GM12878 (cell line): ENCODE measurements around the gene TTC31. TPM values are rescaled to one million over a fixed set of nuclear protein-coding genes. Genes with fewer than 3 reads are reported as not detected.
A peak's percentile ranks its signal among the peaks of the same experiment; 100 is the strongest.

Experiments used
- ATAC-seq: fragments of 200-7000 bp; cut with Tn5 transposase; 3 replicates; pipeline ENCODE4 v1.9.1; 2020; ENCODE audit warnings: mild to moderate bottlenecking, moderate library complexity
- BruUV-seq: library from RNA; stranded (reverse); fragments of 400-500 nt; replicated peaks from 2 replicates; lab custom pipeline; 2021; lab: Mats Ljungman, UMichigan
- CTCF ChIA-PET: fragments of 300-600 bp; sonication (Branson Sonifier 250); formaldehyde crosslinking; extraction: SDS; loops from one replicate; lab custom pipeline; 2021; ENCODE audit warnings: inconsistent platforms; lab: Yijun Ruan, JAX
- POLR2A ChIA-PET: fragments of 350-600 bp; formaldehyde crosslinking; extraction: SDS; loops from one replicate; lab custom pipeline; 2021; ENCODE audit warnings: inconsistent platforms; lab: Charles Lee
- RAD21 ChIA-PET: fragments of 300-600 bp; sonication (Branson Sonifier 250); formaldehyde crosslinking; loops from one replicate; lab custom pipeline; 2023; ENCODE audit warnings: antibody characterized with exemption; ENCODE audit not compliant: unreplicated experiment; lab: Charles Lee
- SMC1A ChIA-PET: fragments of 300-600 bp; sonication (Branson Sonifier 250); formaldehyde crosslinking; loops from one replicate; lab custom pipeline; 2023; ENCODE audit not compliant: unreplicated experiment, uncharacterized antibody; lab: Charles Lee
- DNase-seq: peaks from one replicate; pipeline ENCODE4 v3.0.0-alpha.2; 2011; ENCODE audit warnings: low read depth, low spot score
- FAIRE-seq: peaks from 3 replicates; lab custom pipeline; 2011; peaks lifted over from hg19 to GRCh38; lab: Jason Lieb, UNC
- H2AFZ ChIP-seq: 2 replicates; pipeline ENCODE4 v1.6.0; 2011; ENCODE audit warnings: low read depth, low read length, control low read depth; ENCODE audit not compliant: control insufficient read depth
- H3K27ac ChIP-seq: 2 replicates; pipeline ENCODE4 v1.5.1; 2011; ENCODE audit warnings: control low read depth; ENCODE audit not compliant: control insufficient read depth, insufficient read depth
- H3K27me3 ChIP-seq, 2 experiments: replicated peaks in 1 of 2; 2 replicates each; pipeline versions ENCODE4 v1.6.0 to v1.6.1; 2011; ENCODE audit warnings: low read length in 1 of 2; ENCODE audit not compliant: control insufficient read depth in 2 of 2, insufficient read depth in 2 of 2
- H3K36me3 ChIP-seq, 2 experiments: 2 replicates each; pipeline ENCODE4 v1.5.1; 2011; ENCODE audit warnings: low read length in 1 of 2; ENCODE audit not compliant: control insufficient read depth in 2 of 2, insufficient read depth in 2 of 2
- H3K4me1 ChIP-seq: 2 replicates; pipeline ENCODE4 v1.6.1; 2011; ENCODE audit warnings: mild to moderate bottlenecking, low read length, moderate library complexity, mixed read lengths; ENCODE audit not compliant: control insufficient read depth, insufficient read depth
- H3K4me2 ChIP-seq: 2 replicates; pipeline ENCODE4 v1.6.0; 2011; ENCODE audit warnings: control low read depth; ENCODE audit not compliant: control insufficient read depth, insufficient read depth
- H3K4me3 ChIP-seq: fragments of 200-600 bp; sonication (generic); 2 replicates; pipeline ENCODE4 v1.5.1; 2016
- H3K79me2 ChIP-seq: 2 replicates; pipeline ENCODE4 v1.6.0; 2011; ENCODE audit warnings: low read length; ENCODE audit not compliant: control insufficient read depth, insufficient read depth
- H3K9ac ChIP-seq: 2 replicates; pipeline ENCODE4 v1.8.0; 2011; ENCODE audit warnings: low read length, control low read depth, mixed read lengths; ENCODE audit not compliant: control insufficient read depth, insufficient read depth
- H3K9me3 ChIP-seq: replicated peaks from 3 replicates; pipeline ENCODE4 v1.5.1; 2011; ENCODE audit warnings: mild to moderate bottlenecking, low read length; ENCODE audit not compliant: control insufficient read depth, insufficient read depth
- H4K20me1 ChIP-seq: 2 replicates; pipeline ENCODE4 v1.6.0; 2011; ENCODE audit not compliant: control insufficient read depth, insufficient read depth
- BCL11A ChIP-seq: IDR thresholded peaks from 2 replicates; pipeline ENCODE4 v1.6.1; 2011; ENCODE audit warnings: low read depth, low read length
- CUX1 ChIP-seq: IDR thresholded peaks from 2 replicates; pipeline ENCODE4 v1.6.1; 2012; ENCODE audit warnings: improper control_type of control experiment, low read depth, low read length; ENCODE audit not compliant: insufficient replicate concordance
- EED ChIP-seq: sonication (generic); IDR thresholded peaks from 2 replicates; pipeline ENCODE4 v1.6.1; 2016; ENCODE audit warnings: antibody characterized with exemption, low read depth
- IKZF1 ChIP-seq: fragments of 450-650 bp; conservative IDR thresholded peaks from 2 replicates; pipeline ENCODE4 v1.6.1; 2017; ENCODE audit warnings: antibody characterized with exemption, mild to moderate bottlenecking
- IKZF2 ChIP-seq, 2 experiments: fragments of 450-650 bp; IDR thresholded peaks; 2 replicates each; pipeline ENCODE4 v1.6.1; 2017; ENCODE audit warnings: mild to moderate bottlenecking in 2 of 2, moderate library complexity in 2 of 2
- JUNB ChIP-seq: IDR thresholded peaks from 2 replicates; pipeline ENCODE4 v1.6.1; 2016; ENCODE audit warnings: antibody characterized with exemption, mild to moderate bottlenecking
- LARP7 ChIP-seq: fragments of 450-650 bp; IDR thresholded peaks from 2 replicates; pipeline ENCODE4 v1.6.1; 2017; ENCODE audit warnings: mild to moderate bottlenecking
- MEF2B ChIP-seq: fragments of 450-650 bp; IDR thresholded peaks from 2 replicates; pipeline ENCODE4 v1.6.1; 2018; ENCODE audit warnings: mild to moderate bottlenecking, moderate library complexity; ENCODE audit not compliant: partially characterized antibody, poor library complexity, severe bottlenecking
- NR2F1 ChIP-seq: fragments of 450-650 bp; conservative IDR thresholded peaks from 2 replicates; pipeline ENCODE4 v1.6.1; 2017; ENCODE audit warnings: mild to moderate bottlenecking
- SPI1 ChIP-seq: IDR thresholded peaks from 2 replicates; pipeline ENCODE4 v1.6.1; 2011; ENCODE audit warnings: low read depth, mild to moderate bottlenecking, low read length, moderate library complexity, borderline replicate concordance; ENCODE audit not compliant: insufficient read depth
- TCF7 ChIP-seq: IDR thresholded peaks from 2 replicates; pipeline ENCODE4 v1.6.1; 2014; ENCODE audit warnings: antibody characterized with exemption, borderline replicate concordance
- USF1 ChIP-seq: IDR thresholded peaks from 2 replicates; pipeline ENCODE4 v1.6.1; 2011; ENCODE audit warnings: borderline replicate concordance, low read depth, mild to moderate bottlenecking, moderate library complexity, mixed read lengths, low read length; ENCODE audit not compliant: insufficient read depth; ENCODE audit errors: extremely low read length
- YBX1 ChIP-seq: fragments of 450-650 bp; IDR thresholded peaks from 2 replicates; pipeline ENCODE4 v1.6.1; 2016; ENCODE audit warnings: antibody characterized with exemption
- ZZZ3 ChIP-seq: IDR thresholded peaks from 2 replicates; pipeline ENCODE4 v1.6.1; 2011; ENCODE audit warnings: low read depth; ENCODE audit not compliant: control insufficient read depth, insufficient read length
- WGBS: methylation state at CpG from one replicate; pipeline ENCODE4 v1.1.6; 2016; ENCODE audit warnings: low lambda C conversion rate; ENCODE audit not compliant: insufficient replicate concordance, insufficient coverage; ENCODE audit errors: missing lambda C conversion rate; 5-methylcytosine and 5-hydroxymethylcytosine counted together
- in situ Hi-C: fragments of 300-500 bp; cut with MboI; formaldehyde crosslinking; loops from 9 replicates; pipeline ENCODE4 v1.14.3; 2018; ENCODE audit warnings: mixed read lengths
- intact Hi-C: fragments of 100-400 bp; cut with micrococcal nuclease; formaldehyde crosslinking; loops from one replicate; pipeline ENCODE4 v1.14.2; 2022; ENCODE audit not compliant: unreplicated experiment
- polyA plus RNA-seq, 11 experiments: library from polyadenylated mRNA; depleted of rRNA in 4 of 11; unstranded in 6 of 11; stranded (reverse) in 5 of 11; fragments of >200 nt; fragmentation: Nextera tagmentation in 4 of 11; fragmentation: Illumina TruSeq in 1 of 11; extraction: Ambion mirVana in 4 of 11; extraction: Trizol in 1 of 11; gene quantifications; 1 replicate in 1 of 11; 2 replicates in 10 of 11; pipeline versions ENCODE4 v1.2.1 to v1.2.3, GENCODE V29; 2011 to 2016; ENCODE audit warnings: inconsistent platforms in 2 of 11, missing spikeins in 2 of 11, low read depth in 1 of 11
- total RNA-seq, 4 experiments: library from RNA; depleted of rRNA in 3 of 4; stranded (reverse); fragments of >200 nt in 3 of 4; fragmentation: Illumina TruSeq in 1 of 4; extraction: Trizol in 1 of 4; gene quantifications; 2 replicates each; pipeline versions ENCODE4 v1.2.1 to v1.2.3, GENCODE V29; 2013 to 2021

The TTC31 gene
- total and polyA plus RNA-seq, 10 of the 15 experiments (the other 5 are each of a cell fraction or from before 2014, with no cell fraction given): 6.5 to 34.9 (median 25.9) TPM

- intact Hi-C loops: no loop called here
- 34% methylated on average over 6 of the region's 6 CpGs for WGBS
- Histone ChIP-seq H3K4me1 (peaks cover 23% of the 10 kb centered on the region), H3K9me3 (no peaks in the 10 kb centered on the region), H2AFZ (peak overlapping the region; percentile 24), H3K27me3 (peaks cover 2 to 5% of the 10 kb centered on the region in 2 experiments; a peak in 3 of 4 replicates), H3K36me3 (no peaks in the 10 kb centered on the region), H3K9ac (no peak overlapping the region), H3K4me2 (peak overlapping the region; percentile 10), H3K27ac (0 out of 2 replicates have a peak overlapping the region, but pooled peaks have one; percentile 1), H3K4me3 (peak overlapping the region; percentile 9; the same call in 1 of the 2 replicates), H4K20me1 (no peaks in the 10 kb centered on the region), H3K79me2 (no peaks in the 10 kb centered on the region; the same call in 1 of the 2 replicates)
- SMC1A ChIA-PET: interaction anchor here (1.0 to 1.4 kb wide), 2 partner anchors 10 to 21 kb away, joined by 3 to 4 read pairs; partner anchors contain the start of gene WBP1
- RAD21 ChIA-PET: interaction anchor here (0.6 kb wide), 1 partner anchor 15 kb away, joined by 3 read pairs; no protein-coding TSS in a partner anchor
- POLR2A ChIA-PET: no interaction called here
- BruUV-seq: no TSS peak
- CTCF ChIA-PET: no interaction called here
- FAIRE-seq (peak; percentile 57), ATAC-seq (no peak), DNase-seq (no peak)
- in situ Hi-C loops: no loop called here
- TF ChIP-seq SPI1 (peak; percentile 30; the same call in 1 of the 2 replicates), MEF2B (peak; percentile 90), IKZF1 (peak; percentile 43; the same call in 1 of the 2 replicates), IKZF2 (IDR thresholded peaks at IDR 0.05) (peak; percentile 47 to 48; a peak in 2 of 4 replicates), LARP7 (no peak), USF1 (no peak), EED (peak; percentile 22; the same call in 1 of the 2 replicates), TCF7 (no peak), JUNB (peak; percentile 47; the same call in 1 of the 2 replicates), BCL11A (no peak), YBX1 (no peak), NR2F1 (peak; percentile 80), CUX1 (no peak), ZZZ3 (no peak)
Observed at GRCh38 chr2:74436848-74437695, 45.8 kb upstream of the TTC31 start.
